Neural cell (in vitro differentiated cells): Measurements from ENCODE around the gene OR13C8. TPM values are rescaled to one million over a fixed set of nuclear protein-coding genes. Genes with fewer than 3 reads are reported as not detected.
"Not testable (repeated sequence)": the region's sequence is repeated elsewhere in the genome, so short reads cannot be mapped to it uniquely, and the experiment has no call there.

ENCODE experiments used
- H2AFZ ChIP-seq: fragments of 200-600, 300-800 bp; sonication (generic), shearing (Covaris generic); 2 replicates; pipeline ENCODE4 v1.6.0; 2014; ENCODE audit warnings: low read depth, mild to moderate bottlenecking, antibody characterized with exemption, low read length, moderate library complexity
- H3F3A ChIP-seq: fragments of 200-600 bp; shearing (Covaris generic); 2 replicates; pipeline ENCODE4 v1.6.1; 2016; ENCODE audit warnings: mild to moderate bottlenecking, moderate library complexity, mixed read lengths, antibody characterized with exemption, low read length; ENCODE audit not compliant: insufficient read depth, poor library complexity, severe bottlenecking
- H3K27ac ChIP-seq: fragments of 200-600, 300-800 bp; sonication (generic), shearing (Covaris generic); 2 replicates; pipeline ENCODE4 v1.5.1; 2014; ENCODE audit warnings: mild to moderate bottlenecking, low read length, moderate library complexity
- H3K27me3 ChIP-seq: fragments of 300-800, 200-600 bp; sonication (generic), shearing (Covaris generic); 2 replicates; pipeline ENCODE4 v1.6.0; 2014; ENCODE audit warnings: mild to moderate bottlenecking, low read depth, low read length, moderate library complexity; ENCODE audit not compliant: insufficient read depth
- H3K36me3 ChIP-seq: fragments of 300-800, 200-600 bp; sonication (generic), shearing (Covaris generic); 2 replicates; pipeline ENCODE4 v1.5.1; 2014; ENCODE audit warnings: mild to moderate bottlenecking, antibody characterized with exemption, low read length, moderate library complexity; ENCODE audit not compliant: insufficient read depth
- H3K4me2 ChIP-seq: fragments of 300-800, 200-600 bp; sonication (generic), shearing (Covaris generic); 2 replicates; pipeline ENCODE4 v1.6.0; 2014; ENCODE audit warnings: mild to moderate bottlenecking, low read length
- H3K4me3 ChIP-seq: fragments of 300-800, 200-600 bp; sonication (generic), shearing (Covaris generic); 2 replicates; pipeline ENCODE4 v1.5.1; 2014; ENCODE audit warnings: mild to moderate bottlenecking, low read length, moderate library complexity
- H3K79me2 ChIP-seq: fragments of 200-600 bp; shearing (Covaris generic); replicated peaks from 2 replicates; pipeline ENCODE4 v1.6.0; 2014; ENCODE audit warnings: mild to moderate bottlenecking, low read length, moderate library complexity; ENCODE audit not compliant: insufficient read depth
- H3K9ac ChIP-seq: fragments of 300-800, 200-600 bp; sonication (generic), shearing (Covaris generic); 2 replicates; pipeline ENCODE4 v1.6.1; 2016; ENCODE audit warnings: mild to moderate bottlenecking, low read length, mixed read lengths
- H3K9me2 ChIP-seq: fragments of 200-600 bp; shearing (Covaris generic); 2 replicates; pipeline ENCODE4 v1.6.1; 2016; ENCODE audit warnings: mild to moderate bottlenecking, low read length, mixed read lengths; ENCODE audit not compliant: insufficient read depth
- H3K9me3 ChIP-seq: fragments of 200-600, 300-800 bp; sonication (generic), shearing (Covaris generic); 2 replicates; pipeline ENCODE4 v1.6.1; 2016; ENCODE audit warnings: mild to moderate bottlenecking, mixed run types, low read length, moderate library complexity, mixed read lengths
- H4K20me1 ChIP-seq: fragments of 200-600 bp; shearing (Covaris generic); 2 replicates; pipeline ENCODE4 v1.6.1; 2016; ENCODE audit warnings: mild to moderate bottlenecking, mixed run types; ENCODE audit not compliant: insufficient read depth
- CTCF ChIP-seq: fragments of 450-650 bp; IDR thresholded peaks from 2 replicates; pipeline ENCODE4 v1.5.1; 2014; ENCODE audit warnings: antibody characterized with exemption, mild to moderate bottlenecking, moderate library complexity; ENCODE audit not compliant: poor library complexity, severe bottlenecking
- EP300 ChIP-seq: fragments of 450-650 bp; conservative IDR thresholded peaks from 2 replicates; pipeline ENCODE4 v1.6.1; 2014; ENCODE audit warnings: antibody characterized with exemption, mild to moderate bottlenecking, moderate library complexity; ENCODE audit not compliant: poor library complexity, severe bottlenecking
- EZH2 ChIP-seq: fragments of 200-600, 300-800 bp; shearing (Covaris generic), sonication (generic); IDR thresholded peaks from 2 replicates; pipeline ENCODE4 v1.6.1; 2014; ENCODE audit warnings: antibody characterized with exemption, low read length, borderline replicate concordance, mild to moderate bottlenecking; ENCODE audit not compliant: insufficient read depth, poor library complexity, severe bottlenecking
- MXI1 ChIP-seq: fragments of 450-650 bp; conservative IDR thresholded peaks from 2 replicates; pipeline ENCODE4 v1.6.1; 2014; ENCODE audit warnings: antibody characterized with exemption, mild to moderate bottlenecking; ENCODE audit not compliant: poor library complexity, severe bottlenecking
- POLR2AphosphoS5 ChIP-seq: IDR thresholded peaks from 2 replicates; pipeline ENCODE4 v1.6.1; 2012
- RAD21 ChIP-seq: fragments of 450-650 bp; conservative IDR thresholded peaks from 2 replicates; pipeline ENCODE4 v1.6.1; 2014; ENCODE audit warnings: antibody characterized with exemption, mild to moderate bottlenecking, moderate library complexity
- REST ChIP-seq: IDR thresholded peaks from 2 replicates; pipeline ENCODE4 v1.6.1; 2012; ENCODE audit warnings: borderline replicate concordance
- SMC3 ChIP-seq: fragments of 450-650 bp; conservative IDR thresholded peaks from 2 replicates; pipeline ENCODE4 v1.6.1; 2014; ENCODE audit warnings: antibody characterized with exemption, mild to moderate bottlenecking, moderate library complexity; ENCODE audit not compliant: poor library complexity
- TAF1 ChIP-seq: IDR thresholded peaks from 2 replicates; pipeline ENCODE4 v1.6.1; 2012; ENCODE audit warnings: low read depth
- polyA plus RNA-seq: library from polyadenylated mRNA; depleted of rRNA; stranded (reverse); fragments of >200 nt; gene quantifications from 2 replicates; pipeline ENCODE4 v1.2.3, GENCODE V29; 2014

OR13C8 gene
- polyA plus RNA-seq, 1 donor from 2014 or later, result not detected

- Histone ChIP-seq H3K79me2 (no peaks in the 10 kb centered on the region), H3K9me2 (no peaks in the 10 kb centered on the region), H3F3A (no peaks in the 10 kb centered on the region), H4K20me1 (no peaks in the 10 kb centered on the region), H3K27me3 (no peaks in the 10 kb centered on the region), H3K36me3 (no peaks in the 10 kb centered on the region), H3K9me3 (no peaks in the 10 kb centered on the region), H3K27ac (no peak overlapping the region), H3K9ac (no peak overlapping the region), H3K4me2 (no peak overlapping the region), H2AFZ (no peak overlapping the region), H3K4me3 (no peak overlapping the region)
- TF ChIP-seq MXI1, result no peak
Observed at GRCh38 chr9:104589626-104590025, 20.7 kb downstream of the OR13C8 start.

- not testable (repeated sequence) for H3K4me2 ChIP-seq, H3K27ac ChIP-seq, H4K20me1 ChIP-seq, H3K9ac ChIP-seq, H3F3A ChIP-seq, H3K9me3 ChIP-seq, H3K9me2 ChIP-seq, H3K4me3 ChIP-seq, H3K79me2 ChIP-seq, H3K36me3 ChIP-seq, H2AFZ ChIP-seq
- H3K27me3 ChIP-seq, result peaks cover 20% of the 10 kb centered on the region
Observed at GRCh38 chr9:104598749-104599148, 29.8 kb downstream of the OR13C8 start.

- H3K36me3 ChIP-seq, H3K4me3 ChIP-seq, H3F3A ChIP-seq, H3K4me2 ChIP-seq, H3K9me3 ChIP-seq, H3K79me2 ChIP-seq, H3K9me2 ChIP-seq, H4K20me1 ChIP-seq, H3K9ac ChIP-seq, H3K27ac ChIP-seq, H2AFZ ChIP-seq: not testable (repeated sequence)
- H3K27me3 ChIP-seq, result peaks cover 25% of the 10 kb centered on the region
Observed at GRCh38 chr9:104599313-104599712, 30.3 kb downstream of the OR13C8 start, which contains the start of gene OR13C5. Gene OR13C5, minus strand, starts transcription at chr9:104599413. Its CDS starts 0 bp downstream, at chr9:104599413.

GRCh38 chr9:104604801-104605200 lies 35.8 kb downstream of the OR13C8 start:
- Histone ChIP-seq H4K20me1 (no peaks in the 10 kb centered on the region), H3K4me3 (no peak overlapping the region), H2AFZ (no peak overlapping the region), H3K79me2 (no peaks in the 10 kb centered on the region), H3K9me2 (no peaks in the 10 kb centered on the region), H3K9me3 (no peaks in the 10 kb centered on the region), H3K27ac (no peak overlapping the region), H3K36me3 (no peaks in the 10 kb centered on the region), H3F3A (no peaks in the 10 kb centered on the region), H3K9ac (no peak overlapping the region), H3K27me3 (peaks cover 49% of the 10 kb centered on the region), H3K4me2 (no peak overlapping the region)
- TF ChIP-seq POLR2AphosphoS5 (no peak), RAD21 (no peak), TAF1 (no peak), REST (no peak), MXI1 (no peak), CTCF (no peak), EZH2 (no peak), SMC3 (no peak), EP300 (no peak)

- not testable (repeated sequence) for H3K36me3 ChIP-seq, H3K9me3 ChIP-seq, H3K9me2 ChIP-seq, H3K4me2 ChIP-seq, H2AFZ ChIP-seq, H3K9ac ChIP-seq, H3K27ac ChIP-seq, H4K20me1 ChIP-seq, H3K79me2 ChIP-seq, H3K4me3 ChIP-seq, H3F3A ChIP-seq
- peaks cover 52% of the 10 kb centered on the region for H3K27me3 ChIP-seq
Observed at GRCh38 chr9:104605527-104605926, 36.6 kb downstream of the OR13C8 start, which contains the start of gene OR13C2. Gene OR13C2, minus strand, starts transcription at chr9:104605627. Its CDS starts 0 bp downstream, at chr9:104605627.
